Skeletal muscle tissue (tissue), 4 donors: ENCODE results near the gene DPP6. TPM values are rescaled to one million over a fixed set of nuclear protein-coding genes. Genes with fewer than 3 reads are reported as not detected.

Experiments
- H3K27ac ChIP-seq: one replicate; pipeline ENCODE4 v1.7.0; 2013; ENCODE audit warnings: mild to moderate bottlenecking, low read depth, low read length, inconsistent platforms
- H3K27me3 ChIP-seq, 3 donors: one replicate each; pipeline ENCODE4 v1.7.0; 2013; ENCODE audit warnings: low read length in 3 of 3; ENCODE audit not compliant: control insufficient read depth in 3 of 3, insufficient read depth in 3 of 3
- H3K36me3 ChIP-seq, 3 donors: one replicate each; pipeline ENCODE4 v1.7.0; 2013; ENCODE audit warnings: low read length in 3 of 3; ENCODE audit not compliant: control insufficient read depth in 3 of 3, insufficient read depth in 3 of 3
- H3K4me1 ChIP-seq, 3 donors: one replicate each; pipeline ENCODE4 v1.7.0; 2013; ENCODE audit warnings: low read length in 3 of 3, mild to moderate bottlenecking in 3 of 3; ENCODE audit not compliant: control insufficient read depth in 3 of 3, insufficient read depth in 3 of 3
- H3K4me3 ChIP-seq, 3 donors: one replicate each; pipeline ENCODE4 v1.7.0; 2013; ENCODE audit warnings: low read length in 3 of 3
- H3K9ac ChIP-seq, 3 donors: one replicate each; pipeline ENCODE4 v1.7.0; 2013; ENCODE audit warnings: low read length in 3 of 3, mild to moderate bottlenecking in 3 of 3, moderate library complexity in 2 of 3, low read depth in 1 of 3
- H3K9me3 ChIP-seq, 3 donors: one replicate each; pipeline ENCODE4 v1.7.0; 2013; ENCODE audit warnings: low read length in 3 of 3; ENCODE audit not compliant: control insufficient read depth in 3 of 3
- total RNA-seq: library from RNA; depleted of rRNA; stranded (reverse); fragments of >200 nt; gene quantifications from one replicate; pipeline ENCODE4 v1.2.3, GENCODE V29; 2014
- donor health status: Osteomylitis.

The DPP6 gene
- total RNA-seq, 1 donor from 2014 or later: 4.2 TPM

DNA sequence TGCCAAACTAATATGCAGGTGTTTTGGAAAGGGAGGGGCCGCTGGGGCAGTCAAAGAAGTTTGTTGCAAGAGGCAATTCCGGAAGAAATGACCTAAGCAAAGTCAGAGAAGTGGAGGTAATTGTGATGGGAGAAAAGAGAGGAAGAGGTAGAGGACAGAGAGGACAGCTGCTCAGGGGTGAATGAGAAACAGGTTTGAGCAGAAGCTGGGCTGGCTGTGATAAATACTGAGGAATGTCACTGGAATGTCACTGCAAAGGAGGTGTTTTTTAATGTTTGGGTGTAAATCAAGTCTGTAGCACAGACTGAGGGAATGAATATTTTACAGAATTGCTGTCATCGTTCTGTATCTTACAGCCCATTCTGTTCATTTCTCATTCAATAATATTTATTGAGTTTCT, 207.2 kb downstream of the DPP6 start:
- H3K9ac ChIP-seq: no peak overlapping the region
- H3K4me3 ChIP-seq: no peak overlapping the region
- H3K4me1 ChIP-seq: no peaks in the 10 kb centered on the region

DNA sequence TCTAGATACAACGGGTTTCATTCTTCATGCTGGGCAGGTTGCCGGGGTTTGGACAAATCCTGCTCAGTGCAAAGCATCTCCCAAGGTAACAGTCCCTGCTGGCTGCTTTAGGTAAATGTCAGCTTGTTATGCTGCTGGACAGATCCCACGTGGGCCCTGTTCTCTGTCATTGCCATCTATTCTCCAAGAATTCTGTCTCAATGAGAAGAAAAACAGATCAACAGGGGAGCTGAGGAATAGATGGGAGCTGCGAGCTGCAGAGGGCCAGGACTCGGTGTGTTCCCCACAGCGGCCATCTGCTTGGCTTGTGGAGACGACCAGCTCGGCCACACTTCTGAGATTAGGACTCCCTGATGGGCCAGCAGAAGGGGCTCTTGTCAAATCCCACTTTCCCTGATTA, 235.2 kb downstream of the DPP6 start:
- Histone ChIP-seq H3K4me3 (no peak overlapping the region), H3K27me3 (no peaks in the 10 kb centered on the region), H3K36me3 (no peaks in the 10 kb centered on the region), H3K4me1 (no peaks in the 10 kb centered on the region), H3K9me3 (no peaks in the 10 kb centered on the region), H3K27ac (no peak overlapping the region), H3K9ac (no peak overlapping the region)

More for the DNA sequence above, 207.2 kb downstream of the DPP6 start:
- no peaks in the 10 kb centered on the region for H3K9me3 ChIP-seq
- H3K36me3 ChIP-seq: no peaks in the 10 kb centered on the region
- H3K27ac ChIP-seq: no peak overlapping the region
- H3K27me3 ChIP-seq: no peaks in the 10 kb centered on the region

DNA sequence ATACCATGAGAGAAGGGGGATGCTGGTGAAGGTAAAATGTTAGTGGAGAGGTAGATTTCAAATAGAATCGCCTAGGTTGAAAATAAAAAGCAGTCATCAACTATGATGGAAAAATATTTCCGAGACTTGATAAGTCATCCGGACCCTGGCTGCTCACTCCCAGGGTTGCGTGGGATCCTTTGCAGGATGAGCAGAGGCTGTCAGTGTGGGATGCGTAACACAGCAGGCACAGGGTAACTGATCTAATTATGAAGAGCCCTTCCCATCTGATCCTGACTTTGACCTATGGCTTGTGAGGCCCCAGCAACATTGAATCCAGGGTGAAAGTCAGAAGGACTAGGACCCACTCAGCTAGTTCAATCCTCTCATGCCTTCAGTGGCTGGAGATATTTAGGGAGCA, 236.9 kb downstream of the DPP6 start:
- Histone ChIP-seq H3K9ac (no peak overlapping the region), H3K27me3 (no peaks in the 10 kb centered on the region), H3K9me3 (no peaks in the 10 kb centered on the region), H3K27ac (no peak overlapping the region), H3K36me3 (no peaks in the 10 kb centered on the region), H3K4me3 (no peak overlapping the region), H3K4me1 (no peaks in the 10 kb centered on the region)

DNA sequence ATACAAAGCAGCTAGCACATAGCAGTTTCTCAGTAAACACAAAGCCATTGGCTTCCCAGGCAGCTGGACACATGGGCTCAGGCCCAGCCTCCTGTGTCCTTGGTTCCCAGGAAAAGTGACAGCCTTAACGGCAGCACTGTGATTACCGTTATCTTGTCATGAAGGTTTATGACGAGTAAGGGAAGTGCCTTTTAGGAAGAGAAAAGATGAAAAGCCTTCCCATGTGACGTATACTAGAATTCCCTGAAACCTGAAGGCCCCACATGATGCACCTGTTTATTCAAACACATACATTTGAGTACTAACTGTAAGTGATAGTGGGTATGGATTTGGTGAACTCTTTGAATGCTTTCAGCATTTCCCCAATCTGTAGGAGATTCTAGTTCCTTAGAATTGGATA, 244.2 kb downstream of the DPP6 start:
- Histone ChIP-seq H3K9ac (no peak overlapping the region), H3K27ac (no peak overlapping the region), H3K4me3 (no peak overlapping the region), H3K36me3 (no peaks in the 10 kb centered on the region), H3K4me1 (no peaks in the 10 kb centered on the region), H3K9me3 (no peaks in the 10 kb centered on the region), H3K27me3 (no peaks in the 10 kb centered on the region)

DNA sequence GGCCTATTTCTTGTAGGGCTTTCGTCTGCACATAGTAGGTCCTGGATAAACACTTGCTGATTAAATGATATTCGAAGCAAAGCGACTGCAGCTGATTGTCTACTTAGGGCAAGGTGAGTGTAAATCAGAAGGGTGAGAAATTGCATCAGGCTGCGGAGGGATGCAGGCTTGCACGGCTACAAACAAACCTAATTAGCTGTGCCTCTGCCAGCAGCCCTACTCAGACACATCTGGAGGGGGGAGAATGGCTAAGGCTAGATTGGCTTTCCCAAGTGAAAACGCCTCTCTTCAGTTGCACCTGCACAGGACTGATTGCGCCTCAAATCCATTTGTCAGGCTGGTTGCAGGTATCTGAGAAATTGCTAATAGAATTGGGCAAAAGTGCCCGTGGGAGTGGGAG, 247.5 kb downstream of the DPP6 start:
- Histone ChIP-seq H3K27ac (no peak overlapping the region), H3K27me3 (peaks cover 4 to 8% (median 6%) of the 10 kb centered on the region in 3 donors), H3K9ac (no peak overlapping the region), H3K9me3 (no peaks in the 10 kb centered on the region), H3K4me1 (no peaks in the 10 kb centered on the region), H3K4me3 (no peak overlapping the region), H3K36me3 (no peaks in the 10 kb centered on the region)

DNA sequence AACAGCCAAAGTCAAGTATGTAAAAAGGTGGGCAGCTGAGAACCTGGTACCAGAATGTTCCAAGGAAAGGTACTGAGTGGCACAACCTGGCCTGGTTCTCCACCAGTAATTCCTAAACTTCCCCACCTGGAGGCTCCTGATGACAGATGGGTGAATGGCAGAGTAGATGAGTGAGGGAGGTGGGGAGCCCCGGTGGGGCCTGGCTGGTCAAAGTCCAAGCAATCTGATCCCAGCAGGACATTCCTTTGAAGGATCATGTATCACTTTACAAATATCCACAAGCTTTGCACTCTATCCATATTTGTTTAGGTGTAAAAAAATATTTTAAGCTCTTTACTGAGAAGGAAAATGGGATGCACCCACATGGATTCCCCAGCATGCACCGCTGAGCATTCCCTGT, 250.2 kb downstream of the DPP6 start:
- Histone ChIP-seq H3K4me3 (no peak overlapping the region), H3K9ac (no peak overlapping the region), H3K36me3 (no peaks in the 10 kb centered on the region), H3K27me3 (peaks cover 7 to 21% (median 15%) of the 10 kb centered on the region in 3 donors), H3K9me3 (no peaks in the 10 kb centered on the region), H3K4me1 (no peaks in the 10 kb centered on the region), H3K27ac (no peak overlapping the region)

DNA sequence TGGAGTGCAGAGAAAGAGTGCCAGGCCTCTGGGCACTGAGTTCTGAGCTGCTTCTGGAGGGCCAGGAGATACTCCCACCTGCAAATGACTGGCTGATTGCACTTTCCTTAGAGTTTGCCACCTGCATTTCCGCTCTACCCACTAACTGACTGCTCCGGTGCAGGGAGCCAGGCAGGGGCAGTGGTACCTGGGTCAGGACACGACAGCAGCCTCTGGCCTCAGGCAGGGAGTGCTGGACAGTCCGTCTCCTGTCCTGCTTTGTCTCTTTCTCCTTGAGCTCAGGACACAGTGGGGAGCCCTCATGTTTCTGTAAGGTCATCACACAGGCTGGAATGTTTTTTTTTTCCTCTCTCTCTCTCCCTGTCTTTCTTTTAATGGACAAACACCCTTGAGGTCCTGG, 252.0 kb downstream of the DPP6 start:
- Histone ChIP-seq H3K4me1 (no peaks in the 10 kb centered on the region), H3K36me3 (no peaks in the 10 kb centered on the region), H3K27ac (no peak overlapping the region), H3K9ac (no peak overlapping the region), H3K9me3 (no peaks in the 10 kb centered on the region), H3K4me3 (no peak overlapping the region), H3K27me3 (peaks cover 7 to 25% (median 16%) of the 10 kb centered on the region in 3 donors)

DNA sequence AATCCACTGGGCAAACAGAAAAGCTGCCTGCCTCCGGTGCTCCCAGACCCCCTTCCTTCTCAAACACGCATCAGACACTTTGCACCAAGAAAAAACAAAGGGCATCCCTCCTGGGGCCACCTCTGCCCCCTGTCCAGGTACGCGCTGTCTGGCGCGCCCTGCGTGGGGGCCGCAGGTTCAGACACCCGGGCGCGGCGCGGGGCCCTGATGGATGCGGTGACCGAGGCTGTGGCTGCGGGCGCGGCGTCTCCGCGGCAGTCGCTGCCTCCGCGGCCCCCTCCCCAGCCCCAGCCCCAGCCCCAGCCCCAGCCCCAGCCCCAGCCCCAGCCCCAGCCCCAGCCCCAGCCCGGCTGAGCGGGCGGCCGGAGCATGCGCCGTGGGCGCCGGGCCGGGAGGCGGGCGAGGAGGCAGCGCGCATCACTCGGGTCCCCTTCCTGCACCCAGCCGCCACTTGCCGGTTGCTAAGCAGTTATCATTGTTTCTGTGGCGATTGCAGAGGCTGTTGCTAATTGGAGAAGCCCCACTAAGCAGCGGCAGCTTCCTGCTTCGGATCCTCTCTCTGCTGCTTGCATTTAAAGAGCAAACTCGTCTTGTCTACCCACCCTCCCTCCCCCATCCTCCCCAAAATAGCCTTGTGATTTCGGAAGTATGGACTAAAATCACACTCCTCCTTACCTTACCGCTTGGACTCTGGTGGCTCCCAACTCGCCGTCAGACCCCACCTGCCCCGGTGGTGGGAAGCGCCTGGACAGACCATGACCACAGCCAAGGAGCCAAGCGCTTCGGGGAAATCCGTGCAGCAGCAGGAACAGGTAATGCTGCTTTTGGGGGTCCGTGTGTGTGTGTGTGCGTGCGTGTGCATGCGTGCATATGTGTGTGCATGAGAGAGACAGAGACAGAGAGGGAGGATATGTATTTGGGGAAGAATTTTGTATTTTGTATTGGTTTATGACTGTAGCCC, 252.8 kb downstream of the DPP6 start:
- H3K36me3 ChIP-seq: no peaks in the 10 kb centered on the region
- H3K27me3 ChIP-seq: peaks cover 7 to 25% (median 16%) of the 10 kb centered on the region in 3 donors
- no peak overlapping the region for H3K4me3 ChIP-seq
- H3K9ac ChIP-seq: no peak overlapping the region
- no peaks in the 10 kb centered on the region for H3K4me1 ChIP-seq
- H3K27ac ChIP-seq: no peak overlapping the region
- H3K9me3 ChIP-seq: no peaks in the 10 kb centered on the region

DNA sequence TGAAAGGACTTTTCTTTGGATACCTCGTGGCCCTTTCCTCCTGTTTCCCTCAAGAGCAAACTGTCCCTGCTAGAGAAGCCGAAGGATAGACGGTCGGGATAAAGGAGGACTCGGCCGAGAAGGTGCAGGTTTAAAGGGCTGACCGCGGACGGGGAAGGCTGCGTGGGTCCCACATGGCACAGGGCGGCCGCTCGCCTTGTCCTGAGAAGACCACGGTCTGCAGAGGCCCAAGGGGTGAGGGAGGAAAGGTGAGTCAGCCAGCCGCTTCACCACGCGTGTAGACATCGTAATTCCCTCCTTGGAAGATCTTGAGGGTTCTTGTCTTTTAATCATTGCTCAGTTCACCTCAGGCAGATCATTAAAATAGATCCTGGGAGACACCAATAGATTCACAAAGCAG, 253.8 kb downstream of the DPP6 start:
- Histone ChIP-seq H3K9ac (no peak overlapping the region), H3K27me3 (peaks cover 7 to 25% (median 16%) of the 10 kb centered on the region in 3 donors), H3K4me1 (no peaks in the 10 kb centered on the region), H3K36me3 (no peaks in the 10 kb centered on the region), H3K4me3 (no peak overlapping the region), H3K9me3 (no peaks in the 10 kb centered on the region), H3K27ac (no peak overlapping the region)

DNA sequence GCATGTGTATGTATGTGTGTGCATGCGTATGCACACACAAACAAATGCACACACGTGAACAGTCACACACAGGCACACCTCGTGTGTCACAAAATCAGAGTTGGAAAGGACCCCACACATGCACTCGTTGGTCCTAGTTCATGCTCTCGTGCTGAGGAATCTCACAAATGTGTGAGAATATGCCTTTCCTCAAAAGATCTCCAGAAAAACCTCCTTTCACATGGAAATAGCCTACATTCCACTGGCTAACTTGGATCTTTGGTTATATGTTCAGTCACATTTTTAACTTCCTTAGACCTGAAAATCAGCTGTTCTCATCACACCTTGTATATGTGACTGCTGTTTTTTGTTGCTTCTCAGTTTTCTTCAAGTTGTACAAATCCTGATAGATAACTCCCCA, 256.7 kb downstream of the DPP6 start:
- no peaks in the 10 kb centered on the region for H3K4me1 ChIP-seq
- no peak overlapping the region for H3K27ac ChIP-seq
- H3K9ac ChIP-seq: no peak overlapping the region
- H3K27me3 ChIP-seq: peaks cover 7 to 25% (median 16%) of the 10 kb centered on the region in 3 donors
- no peaks in the 10 kb centered on the region for H3K9me3 ChIP-seq
- H3K36me3 ChIP-seq: no peaks in the 10 kb centered on the region
- H3K4me3 ChIP-seq: no peak overlapping the region
